GM21360 (cell line): ENCODE measurements around the gene AIF1.

Source experiments
- ATAC-seq: cut with Tn5 transposase; IDR thresholded peaks from one replicate; pipeline ENCODE4 v1.9.1; 2021; ENCODE audit warnings: mild to moderate bottlenecking, moderate library complexity; ENCODE audit not compliant: unreplicated experiment

The AIF1 gene

DNA sequence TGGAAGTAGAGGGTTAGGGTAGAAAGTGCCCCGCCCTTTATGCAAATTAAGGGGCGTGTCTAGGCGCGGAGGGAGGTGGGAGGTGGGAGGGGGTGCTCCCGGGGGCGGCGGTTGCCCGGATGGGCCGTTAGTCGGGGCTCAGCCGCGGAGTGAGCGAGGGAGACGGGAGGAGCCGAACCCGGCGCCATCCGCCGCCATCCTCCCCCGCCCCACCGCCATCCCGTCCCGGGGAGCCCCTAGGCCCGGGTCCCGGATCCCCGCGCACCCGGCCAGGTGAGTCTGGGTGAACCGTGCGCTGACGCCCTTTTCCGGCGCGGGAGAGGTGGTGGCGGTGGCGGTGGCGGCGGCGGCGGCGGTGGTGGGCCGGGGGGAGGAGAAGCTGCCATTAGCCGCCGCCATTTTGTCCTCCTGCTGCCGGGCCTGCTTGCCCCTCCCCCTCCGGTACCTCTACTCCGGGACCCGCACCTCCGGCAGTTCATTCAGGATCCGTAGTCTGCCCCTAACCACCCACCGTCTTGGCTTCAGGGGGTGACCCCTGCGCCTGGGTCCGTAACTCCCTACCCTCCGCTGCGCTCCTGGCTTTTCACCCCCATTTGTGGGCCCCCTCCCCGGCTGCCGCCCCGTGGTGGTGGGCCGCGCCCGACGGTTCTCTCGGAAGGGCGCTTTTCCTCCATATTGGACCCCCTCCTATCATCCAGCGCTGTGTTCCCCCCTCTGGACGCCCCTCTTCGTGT is 5.7 kb downstream of the AIF1 start, which contains the start of gene PRRC2A:
TSS of gene PRRC2A (plus strand) at position 130 of the 734 bp plus-strand sequence. CDS start 2,075 bp downstream, outside the sequence.
- ATAC-seq = peak; percentile 45

DNA sequence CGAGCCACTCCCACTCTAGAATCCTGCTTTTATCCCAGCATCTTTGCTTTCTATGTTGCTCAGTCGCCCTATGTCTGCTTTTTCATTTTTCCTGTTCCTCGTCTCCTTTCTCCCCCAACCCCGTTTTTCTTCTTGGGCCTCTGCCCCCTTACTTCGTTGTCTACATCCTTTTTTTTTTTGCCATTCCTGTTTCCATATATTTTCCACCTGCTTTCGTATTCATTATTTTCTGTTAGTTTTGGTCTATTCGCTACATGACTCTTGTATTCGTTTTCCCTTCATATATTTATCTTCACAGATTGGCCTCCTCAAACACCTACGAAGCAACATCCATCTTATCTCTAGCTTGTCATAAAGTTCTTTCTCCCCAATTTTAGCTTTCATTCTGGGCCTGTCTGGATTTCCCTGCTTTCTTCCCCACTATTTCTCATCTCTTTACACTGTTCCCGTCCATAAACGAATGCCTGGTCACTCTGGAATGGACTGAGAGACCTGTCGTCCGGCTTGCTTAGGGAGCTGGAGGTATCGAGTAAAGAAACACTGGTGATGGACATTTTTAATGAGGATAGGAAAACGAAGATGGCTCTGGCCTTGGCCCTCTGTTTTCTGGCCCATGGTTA is 6.4 kb downstream of the AIF1 start:
- ATAC-seq = no peak

GRCh38 chr6:31621991-31622390 is 7.0 kb downstream of the AIF1 start:
- no peak for ATAC-seq

DNA sequence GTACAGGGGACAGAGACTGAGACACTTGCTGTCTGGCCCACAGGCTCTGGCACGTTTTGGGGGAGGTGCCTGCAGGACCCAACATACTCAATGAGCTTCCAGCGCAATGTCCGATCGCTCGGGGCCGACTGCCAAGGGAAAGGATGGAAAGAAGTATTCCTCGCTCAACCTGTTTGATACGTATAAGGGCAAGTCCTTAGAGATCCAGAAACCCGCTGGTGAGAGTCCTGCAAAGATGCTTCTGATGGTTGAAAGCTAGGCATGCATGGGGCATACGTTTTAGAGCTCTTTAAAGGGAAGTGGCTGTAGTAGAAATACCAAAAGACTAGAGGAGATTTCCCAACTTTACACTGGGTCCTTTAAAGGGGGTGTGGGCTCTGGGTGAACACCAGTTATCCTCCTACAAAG is 7.7 kb downstream of the AIF1 start:
- no peak for ATAC-seq

GRCh38 chr6:31624070-31624469 is 9.0 kb downstream of the AIF1 start:
- ATAC-seq = no peak

DNA sequence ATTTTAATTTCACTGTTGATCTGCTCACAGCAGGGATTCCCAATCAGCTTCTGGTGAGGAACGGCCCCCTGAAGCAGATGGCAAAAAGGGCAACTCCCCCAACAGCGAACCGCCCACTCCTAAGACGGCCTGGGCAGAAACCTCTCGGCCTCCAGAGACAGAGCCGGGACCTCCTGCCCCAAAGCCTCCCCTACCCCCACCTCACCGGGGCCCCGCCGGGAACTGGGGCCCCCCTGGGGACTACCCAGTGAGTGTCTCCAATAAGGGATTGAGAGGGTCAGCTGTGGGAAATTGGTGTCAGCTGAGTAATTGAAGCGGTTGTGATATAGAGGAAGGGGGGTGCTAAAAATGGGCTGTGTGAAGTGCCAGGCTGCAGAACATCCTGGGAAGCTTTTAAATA is 11.9 kb downstream of the AIF1 start:
- ATAC-seq = no peak

DNA sequence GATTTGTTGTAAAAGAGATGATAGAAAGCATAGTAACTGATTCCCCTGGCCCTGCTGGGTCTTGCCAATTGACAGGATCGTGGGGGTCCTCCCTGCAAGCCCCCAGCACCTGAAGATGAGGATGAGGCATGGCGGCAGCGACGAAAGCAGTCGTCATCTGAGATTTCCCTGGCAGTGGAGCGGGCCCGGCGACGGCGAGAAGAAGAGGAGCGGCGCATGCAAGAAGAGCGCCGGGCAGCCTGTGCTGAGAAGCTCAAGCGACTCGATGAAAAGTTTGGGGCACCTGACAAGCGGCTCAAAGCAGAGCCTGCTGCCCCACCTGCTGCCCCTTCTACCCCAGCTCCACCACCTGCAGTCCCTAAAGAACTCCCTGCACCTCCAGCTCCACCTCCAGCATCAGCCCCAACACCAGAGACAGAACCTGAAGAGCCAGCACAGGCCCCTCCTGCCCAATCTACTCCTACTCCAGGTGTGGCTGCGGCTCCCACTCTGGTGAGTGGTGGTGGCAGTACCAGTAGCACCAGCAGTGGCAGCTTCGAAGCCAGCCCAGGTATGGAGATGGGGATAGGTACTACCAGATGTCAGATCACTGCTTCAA is 12.8 kb downstream of the AIF1 start:
- no peak for ATAC-seq

DNA sequence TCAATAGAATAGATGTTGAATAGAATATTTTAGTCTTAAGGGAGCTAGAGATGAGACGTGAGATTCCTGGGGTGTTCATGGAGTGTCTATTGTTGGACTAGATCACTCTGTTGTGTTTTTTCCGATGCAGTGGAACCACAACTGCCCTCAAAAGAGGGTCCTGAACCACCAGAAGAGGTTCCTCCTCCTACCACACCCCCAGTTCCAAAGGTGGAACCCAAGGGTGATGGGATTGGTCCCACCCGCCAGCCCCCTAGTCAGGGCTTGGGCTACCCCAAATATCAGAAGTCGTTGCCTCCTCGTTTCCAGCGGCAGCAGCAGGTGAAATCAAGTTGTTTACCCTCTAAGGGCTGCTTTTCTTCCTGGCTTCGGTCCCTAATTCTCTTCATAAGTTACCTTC is 14.0 kb downstream of the AIF1 start:
- no peak for ATAC-seq

DNA sequence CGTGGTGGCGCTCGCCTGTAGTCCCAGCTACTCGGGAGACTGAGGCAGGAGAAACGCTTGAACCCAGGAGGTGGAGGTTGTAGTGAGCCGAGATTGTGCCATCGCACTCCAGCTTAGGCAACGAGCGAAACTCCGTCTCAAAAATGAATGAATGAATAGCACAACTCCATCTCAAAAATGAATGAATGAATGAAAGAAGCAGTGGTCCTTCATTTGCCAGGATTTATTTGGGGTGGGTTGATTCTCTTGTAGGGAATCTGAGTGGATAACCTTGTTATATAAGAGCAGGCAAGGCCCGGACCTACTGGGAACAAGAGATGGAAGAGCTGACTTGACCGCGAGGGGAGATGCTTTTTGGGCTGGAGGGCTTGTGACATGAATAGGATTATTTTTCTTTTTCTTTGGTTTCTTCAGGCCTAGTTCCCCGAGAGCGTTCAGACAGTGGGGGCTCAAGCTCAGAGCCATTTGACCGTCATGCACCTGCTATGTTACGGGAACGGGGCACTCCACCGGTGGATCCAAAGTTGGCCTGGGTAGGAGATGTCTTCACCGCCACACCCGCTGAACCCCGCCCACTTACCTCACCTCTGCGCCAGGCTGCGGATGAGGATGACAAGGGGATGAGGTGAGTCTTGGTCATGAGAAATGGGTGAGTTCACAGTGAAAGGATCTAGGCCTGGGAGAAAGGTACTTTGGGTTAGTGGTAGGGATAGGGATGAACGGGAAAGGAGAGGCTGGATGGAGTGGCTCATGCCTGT is 15.3 kb downstream of the AIF1 start:
- no peak for ATAC-seq

DNA sequence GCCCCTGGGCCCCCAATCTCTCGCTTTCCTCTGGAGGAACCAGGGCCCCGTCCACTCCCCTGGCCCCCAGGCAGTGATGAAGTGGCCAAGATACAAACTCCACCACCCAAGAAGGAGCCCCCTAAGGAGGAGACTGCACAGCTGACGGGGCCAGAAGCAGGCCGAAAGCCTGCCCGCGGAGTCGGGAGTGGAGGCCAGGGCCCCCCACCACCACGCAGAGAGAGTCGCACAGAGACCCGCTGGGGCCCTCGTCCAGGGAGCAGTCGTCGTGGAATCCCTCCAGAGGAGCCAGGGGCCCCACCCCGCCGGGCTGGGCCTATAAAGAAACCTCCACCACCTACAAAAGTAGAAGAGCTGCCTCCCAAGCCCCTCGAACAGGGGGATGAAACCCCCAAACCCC is 16.2 kb downstream of the AIF1 start:
- ATAC-seq = no peak

DNA sequence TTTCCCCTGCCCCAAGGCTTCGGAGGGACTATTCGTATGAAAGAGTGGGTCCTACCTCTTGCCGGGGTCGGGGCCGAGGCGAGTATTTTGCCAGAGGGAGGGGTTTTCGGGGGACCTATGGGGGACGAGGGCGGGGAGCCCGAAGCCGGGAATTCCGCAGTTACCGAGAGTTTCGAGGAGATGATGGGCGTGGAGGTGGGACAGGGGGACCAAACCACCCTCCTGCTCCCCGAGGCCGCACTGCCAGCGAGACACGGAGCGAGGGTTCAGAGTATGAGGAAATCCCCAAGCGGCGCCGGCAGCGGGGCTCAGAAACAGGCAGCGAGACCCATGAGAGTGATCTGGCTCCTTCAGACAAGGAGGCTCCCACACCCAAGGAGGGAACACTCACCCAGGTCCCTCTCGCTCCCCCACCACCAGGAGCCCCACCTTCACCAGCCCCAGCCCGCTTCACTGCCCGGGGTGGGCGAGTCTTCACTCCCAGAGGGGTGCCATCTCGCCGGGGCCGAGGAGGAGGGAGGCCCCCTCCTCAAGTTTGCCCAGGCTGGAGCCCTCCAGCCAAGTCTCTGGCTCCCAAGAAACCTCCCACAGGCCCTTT is 16.7 kb downstream of the AIF1 start:
- ATAC-seq = no peak

- ATAC-seq = no peak
Observed at GRCh38 chr6:31632279-31632946, 17.4 kb downstream of the AIF1 start.

- no peak for ATAC-seq
Observed at GRCh38 chr6:31633447-31633846, 18.4 kb downstream of the AIF1 start.

- no peak for ATAC-seq
Observed at GRCh38 chr6:31634131-31634530, 19.1 kb downstream of the AIF1 start.

DNA sequence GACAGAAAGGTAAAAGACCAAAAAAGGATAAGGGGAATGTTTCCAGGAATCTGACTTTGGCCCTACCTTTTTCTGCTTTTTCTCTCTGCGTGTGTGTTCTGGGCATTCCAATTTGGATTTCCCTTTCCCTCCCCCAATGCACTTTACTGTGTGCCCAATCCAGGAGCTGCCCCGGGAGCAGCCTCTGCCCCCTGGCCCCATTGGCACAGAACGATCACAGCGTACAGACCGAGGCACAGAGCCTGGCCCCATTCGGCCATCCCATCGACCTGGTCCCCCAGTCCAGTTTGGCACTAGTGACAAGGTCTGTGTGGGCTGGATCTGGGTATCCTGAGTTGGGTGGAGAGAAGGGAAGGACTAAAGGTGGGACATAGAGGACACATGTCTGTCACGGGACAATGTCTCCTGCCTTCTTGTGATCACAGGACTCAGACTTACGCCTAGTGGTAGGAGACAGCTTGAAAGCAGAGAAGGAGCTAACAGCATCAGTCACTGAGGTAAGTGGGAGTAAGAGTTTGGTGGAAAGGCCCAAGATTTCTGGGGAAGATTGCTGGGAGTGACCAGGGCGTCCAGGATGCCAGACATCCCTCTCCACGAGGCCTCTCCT is 20.0 kb downstream of the AIF1 start:
- ATAC-seq = no peak

DNA sequence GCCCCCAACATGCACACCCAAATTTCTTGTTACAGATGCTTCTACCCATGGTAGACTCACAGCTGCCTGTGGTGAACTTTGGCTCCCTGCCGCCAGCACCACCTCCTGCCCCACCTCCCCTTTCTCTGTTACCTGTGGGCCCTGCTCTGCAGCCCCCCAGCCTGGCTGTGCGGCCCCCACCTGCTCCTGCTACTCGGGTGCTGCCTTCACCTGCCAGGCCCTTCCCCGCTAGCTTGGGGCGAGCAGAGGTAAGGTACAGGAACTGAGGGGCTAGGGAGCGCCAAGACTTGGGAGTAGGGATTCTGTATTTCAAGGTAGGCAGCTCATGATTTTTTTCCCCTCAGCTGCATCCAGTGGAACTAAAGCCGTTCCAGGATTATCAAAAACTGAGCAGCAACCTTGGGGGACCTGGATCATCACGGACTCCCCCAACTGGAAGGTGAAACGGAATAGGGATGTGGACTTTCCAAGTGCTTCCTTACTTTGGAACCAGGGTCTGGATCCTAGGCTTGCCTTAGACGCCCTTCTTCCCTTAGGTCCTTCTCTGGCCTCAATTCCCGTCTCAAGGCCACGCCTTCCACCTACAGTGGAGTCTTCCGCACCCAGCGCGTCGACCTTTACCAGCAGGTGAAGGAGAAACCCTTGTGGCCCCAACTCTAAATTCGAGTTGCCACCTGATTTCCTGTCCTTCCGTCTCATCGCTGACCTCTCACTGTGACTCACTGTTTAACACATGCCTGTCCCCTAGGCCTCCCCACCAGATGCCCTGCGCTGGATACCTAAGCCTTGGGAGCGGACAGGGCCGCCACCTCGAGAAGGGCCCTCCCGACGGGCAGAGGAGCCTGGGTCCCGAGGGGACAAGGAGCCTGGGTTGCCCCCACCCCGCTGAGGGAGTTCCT is 21.9 kb downstream of the AIF1 start:
- ATAC-seq = no peak

GRCh38 chr6:31639043-31639442 is 24.0 kb downstream of the AIF1 start:
- no peak for ATAC-seq

GRCh38 chr6:31639449-31639861 is 24.4 kb downstream of the AIF1 start:
- ATAC-seq = no peak

DNA sequence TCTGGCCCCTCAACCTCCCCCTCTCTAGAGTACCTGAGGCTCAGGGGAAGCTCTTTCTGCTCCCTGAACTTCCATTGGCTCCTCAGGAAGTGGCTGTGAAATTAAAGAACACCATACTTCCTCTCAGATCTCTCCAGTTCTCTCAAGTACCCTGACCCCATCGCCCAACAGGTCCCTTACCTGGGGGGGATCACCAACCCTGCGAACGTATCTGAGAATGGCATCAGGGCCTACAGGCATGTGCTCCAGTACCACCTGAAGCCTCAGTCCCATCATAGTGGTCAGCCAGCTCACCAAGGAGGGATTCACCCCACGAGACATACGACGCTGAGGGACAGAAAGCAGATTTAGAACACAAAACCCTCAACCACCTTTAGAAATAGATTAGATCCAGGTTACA is 25.6 kb downstream of the AIF1 start:
- ATAC-seq = no peak
